Measurements from ENCODE around the gene SGMS1. TPM values are rescaled to one million over a fixed set of nuclear protein-coding genes. Genes with fewer than 3 reads are reported as not detected.
"Not testable (repeated sequence)": the region's sequence is repeated elsewhere in the genome, so short reads cannot be mapped to it uniquely, and the experiment has no call there.

Gene SGMS1
- total RNA-seq, 2 experiments from 2014 or later: 17.1 to 19.3 TPM

DNA sequence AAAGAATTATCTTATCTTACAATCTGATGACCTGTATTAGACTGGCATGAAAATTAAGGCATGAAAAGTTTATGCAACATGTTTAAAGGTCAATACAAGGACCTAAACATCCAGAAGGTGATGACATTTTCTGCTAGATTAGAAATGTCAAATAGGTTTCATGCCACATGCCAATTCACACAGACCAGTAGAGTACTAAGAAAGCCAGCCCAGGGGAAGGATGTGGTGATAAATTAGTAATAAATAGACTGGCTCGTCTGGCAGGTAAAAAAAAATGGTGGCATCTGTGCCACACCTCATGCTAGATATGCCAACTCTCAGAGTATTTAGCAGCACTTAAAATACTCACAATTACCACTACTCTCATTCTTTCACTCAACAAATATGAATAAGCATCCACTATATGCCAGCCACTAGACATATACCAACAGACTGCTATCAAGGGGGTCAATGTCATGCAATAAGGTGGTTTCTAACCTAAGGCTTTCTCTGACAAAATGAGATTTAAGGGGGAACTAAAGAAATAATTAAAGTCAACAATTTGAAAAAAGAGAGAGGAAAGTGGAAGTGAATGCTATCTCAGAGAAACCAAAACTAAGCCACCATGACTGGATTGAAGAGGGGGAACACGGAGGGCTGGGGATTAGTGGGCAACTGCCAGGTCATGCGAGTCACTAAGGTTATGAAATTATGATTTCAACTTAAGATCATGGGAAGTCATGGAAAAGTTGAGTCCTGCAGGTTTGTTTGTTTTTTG, 83.5 kb downstream of the SGMS1 start:
- peaks cover 2% of the 10 kb centered on the region for H3K9me3 Mint-ChIP-seq

DNA sequence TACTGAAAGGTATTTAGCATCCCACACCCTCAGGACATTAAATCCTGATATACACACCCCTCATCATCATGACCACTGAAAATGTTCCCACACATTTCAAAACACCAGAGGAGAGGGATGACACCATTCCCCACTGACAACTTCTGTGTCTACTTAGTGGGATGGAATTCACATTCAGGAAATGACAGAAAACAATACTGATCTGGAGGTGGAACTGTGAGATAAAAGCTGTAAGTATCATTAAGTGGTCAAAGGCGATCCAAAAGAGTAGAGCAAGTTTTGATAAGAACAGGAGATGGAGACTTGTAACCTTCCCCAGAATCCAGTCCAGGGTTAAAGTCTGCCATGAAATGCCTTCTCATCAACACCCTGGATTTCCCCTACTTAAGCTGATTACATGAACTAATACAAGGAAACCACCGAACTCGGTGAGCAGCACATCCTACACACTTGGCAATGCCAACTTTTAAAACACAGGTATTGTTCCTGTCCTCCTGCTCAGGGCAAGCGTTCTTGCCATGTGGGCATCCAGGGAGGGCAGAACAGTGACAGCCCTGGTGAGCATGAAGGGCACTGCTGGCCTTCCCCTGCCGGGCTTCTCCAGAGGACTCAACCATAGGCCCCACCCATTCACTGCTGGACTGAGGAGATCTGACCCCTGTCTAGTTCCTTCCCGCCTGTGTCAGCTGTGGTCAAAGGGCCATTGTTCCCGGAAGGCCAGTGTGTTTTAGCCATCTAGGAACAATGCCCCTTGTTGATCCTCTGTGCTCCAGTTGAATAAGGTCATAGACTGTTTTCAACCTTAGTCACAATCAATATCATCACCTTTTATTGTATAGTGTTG, 85.0 kb downstream of the SGMS1 start:
- ChIA-PET CTCF (interaction anchor here (0.6 to 1.3 kb wide), 2 partner anchors 85 to 154 kb away, joined by 3 read pairs; partner anchors contain the start of gene SGMS1), POLR2A (no interaction called here)
- DNase-seq: no peak
- H3K36me3 Mint-ChIP-seq (ENCODE audit: low read depth): peaks cover 6% of the 10 kb centered on the region
- no peaks in the 10 kb centered on the region for H3K27me3 Mint-ChIP-seq
- H3K27ac Mint-ChIP-seq: no peak overlapping the region
- peaks cover 2% of the 10 kb centered on the region for H3K9me3 Mint-ChIP-seq
- H3K4me1 Mint-ChIP-seq: peaks cover 52% of the 10 kb centered on the region
- H3K4me3 Mint-ChIP-seq: no peak overlapping the region

More for the DNA sequence above, 83.5 kb downstream of the SGMS1 start:
- CTCF ChIA-PET: interaction anchor here (1.2 kb wide), 1 partner anchor 12 kb away, joined by 3 read pairs; no protein-coding TSS in a partner anchor
- no peaks in the 10 kb centered on the region for H3K27me3 Mint-ChIP-seq
- POLR2A ChIA-PET: no interaction called here
- H3K4me1 Mint-ChIP-seq: peaks cover 66% of the 10 kb centered on the region
- peak overlapping the region; percentile 79 for H3K27ac Mint-ChIP-seq
- peak overlapping the region; percentile 14 for H3K4me3 Mint-ChIP-seq
- H3K36me3 Mint-ChIP-seq (ENCODE audit: low read depth): peaks cover 6% of the 10 kb centered on the region
- DNase-seq: peak; percentile 19

DNA sequence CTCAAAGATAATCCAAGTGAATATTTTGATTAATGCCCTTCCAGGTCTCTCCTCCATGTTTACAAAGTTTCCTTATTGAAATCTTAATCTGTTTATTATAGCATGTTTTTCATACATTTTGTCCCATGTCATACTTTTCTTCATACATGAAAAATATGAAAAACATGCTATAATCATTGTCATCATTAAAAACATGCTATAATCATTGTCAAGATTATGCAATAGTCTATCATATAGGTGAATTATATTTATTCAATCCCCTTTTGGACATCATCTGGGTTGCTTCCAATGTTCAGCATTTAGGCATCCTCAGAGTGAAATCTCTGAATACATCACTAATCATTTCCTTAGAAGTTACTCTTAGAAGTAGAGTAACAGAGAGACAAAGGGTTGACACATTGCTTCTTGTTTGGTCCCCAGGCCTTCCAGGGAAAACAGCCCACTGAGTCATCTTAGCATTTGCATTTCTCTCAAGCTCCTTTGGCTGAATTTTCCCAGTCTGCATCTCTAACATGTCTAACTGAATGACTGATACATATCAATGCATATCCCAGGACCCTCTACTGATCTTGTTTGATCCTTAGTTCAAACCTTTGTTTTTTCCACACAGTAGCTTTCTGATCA, 87.0 kb downstream of the SGMS1 start:
- Mint-ChIP-seq H3K4me1 (peaks cover 34% of the 10 kb centered on the region), H3K36me3 (ENCODE audit: low read depth) (peaks cover 6% of the 10 kb centered on the region), H3K27ac (no peak overlapping the region), H3K27me3 (no peaks in the 10 kb centered on the region), H3K9me3 (peaks cover 2% of the 10 kb centered on the region), H3K4me3 (no peak overlapping the region)
- POLR2A ChIA-PET: no interaction called here
- CTCF ChIA-PET: interaction anchor here (0.9 kb wide), 1 partner anchor 10 kb away, joined by 4 read pairs; no protein-coding TSS in a partner anchor
- no peak for DNase-seq

DNA sequence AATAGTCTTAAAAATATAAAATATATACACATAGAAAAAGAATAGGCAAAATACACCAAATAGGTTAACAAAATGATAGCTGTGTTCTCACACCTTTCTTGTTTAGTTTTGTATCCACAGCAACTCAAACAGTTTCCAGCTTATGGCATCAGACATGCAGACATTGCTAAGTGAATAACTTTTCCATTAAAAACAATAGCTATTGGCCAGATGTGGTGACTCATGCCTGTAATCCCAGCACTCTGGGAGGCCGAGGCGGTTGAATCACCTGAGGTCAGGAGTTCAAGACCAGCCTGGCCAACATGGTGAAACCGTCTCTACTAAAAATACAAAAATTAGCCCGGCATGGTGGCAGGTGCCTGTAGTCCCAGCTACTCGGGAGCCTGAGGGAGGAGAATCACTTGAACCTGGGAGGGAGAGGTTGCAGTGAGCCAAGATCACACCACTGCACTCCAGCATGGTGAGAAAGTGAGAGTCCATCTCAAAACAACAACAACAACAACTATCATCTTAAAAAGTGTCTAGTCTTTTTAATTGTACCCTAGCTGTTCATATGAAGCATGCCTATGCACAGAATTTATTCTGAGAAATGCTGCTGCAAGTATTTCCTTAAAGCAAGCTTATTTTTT, 88.9 kb downstream of the SGMS1 start:
- H3K9me3 Mint-ChIP-seq; H3K27me3 Mint-ChIP-seq; H3K4me3 Mint-ChIP-seq; H3K36me3 Mint-ChIP-seq (ENCODE audit: low read depth); POLR2A ChIA-PET; DNase-seq; H3K27ac Mint-ChIP-seq: not testable (repeated sequence)
- peaks cover 16% of the 10 kb centered on the region for H3K4me1 Mint-ChIP-seq
- CTCF ChIA-PET: interaction anchor here (1.2 to 1.5 kb wide), 3 partner anchors 9 to 22 kb away, joined by 5 to 7 read pairs (median 6); no protein-coding TSS in a partner anchor

DNA sequence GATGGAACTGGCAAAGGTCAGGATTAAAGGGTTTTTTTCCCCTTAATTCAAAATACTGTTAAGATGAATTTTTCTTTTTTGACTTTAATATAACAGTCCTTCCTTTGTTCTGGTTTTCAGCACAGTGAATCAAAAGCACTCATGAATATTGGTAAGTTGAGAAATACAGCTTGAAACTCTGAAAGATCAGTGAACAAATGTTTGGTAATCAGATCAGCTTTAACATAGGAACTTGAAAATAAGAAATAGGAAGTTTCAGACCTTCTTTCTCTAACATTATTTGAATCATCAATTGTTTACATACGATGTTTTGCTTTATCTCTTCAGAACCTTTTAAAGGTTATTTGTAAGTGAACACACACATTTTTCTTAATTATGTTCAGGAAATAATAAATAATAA, 90.5 kb downstream of the SGMS1 start:
- Mint-ChIP-seq H3K27me3 (no peaks in the 10 kb centered on the region), H3K9me3 (no peaks in the 10 kb centered on the region), H3K4me3 (no peak overlapping the region), H3K27ac (no peak overlapping the region), H3K36me3 (ENCODE audit: low read depth) (no peaks in the 10 kb centered on the region), H3K4me1 (no peaks in the 10 kb centered on the region)
- POLR2A ChIA-PET: no interaction called here
- CTCF ChIA-PET: interaction anchor here (0.6 to 1.5 kb wide), 3 partner anchors 12 to 74 kb away, joined by 3 to 4 read pairs (median 3); no protein-coding TSS in a partner anchor
- no peak for DNase-seq

DNA sequence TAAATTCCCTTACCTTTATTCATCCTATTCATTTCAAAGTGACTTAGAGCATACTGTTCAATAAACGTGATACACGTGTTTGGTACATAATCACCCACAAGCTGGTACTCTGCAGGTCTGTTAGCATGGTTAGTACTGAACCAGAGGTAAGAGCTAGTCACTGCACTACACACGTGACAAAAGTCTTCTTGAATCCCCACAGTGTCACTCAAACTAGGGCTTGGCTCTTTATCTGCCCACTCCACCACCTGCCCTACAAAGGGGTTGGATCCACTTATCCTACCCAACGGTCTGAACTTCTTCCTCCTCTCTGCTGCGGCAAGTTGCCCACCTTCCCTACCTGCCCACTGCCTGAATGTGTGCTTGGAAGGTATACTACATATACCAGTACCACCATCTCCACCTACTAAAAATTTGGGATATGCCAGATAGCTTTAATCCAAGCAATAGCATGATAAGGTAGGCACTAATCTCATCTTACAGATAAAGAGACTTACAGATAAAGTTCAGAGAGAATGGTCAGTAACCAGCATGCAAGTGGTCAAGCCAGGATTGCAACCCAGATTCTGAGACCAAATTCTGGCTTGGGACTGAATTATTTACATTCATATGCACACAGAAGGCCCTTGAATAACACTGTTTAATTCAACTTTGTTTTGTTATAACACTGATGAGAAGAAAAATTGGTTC, 92.2 kb downstream of the SGMS1 start:
- ChIA-PET POLR2A (no interaction called here), CTCF (interaction anchor here (0.6 to 2.0 kb wide), 3 partner anchors 18 to 205 kb away, joined by 3 to 7 read pairs (median 3); no protein-coding TSS in a partner anchor)
- DNase-seq: no peak
- Mint-ChIP-seq H3K36me3 (ENCODE audit: low read depth) (no peaks in the 10 kb centered on the region), H3K4me3 (no peak overlapping the region), H3K27ac (no peak overlapping the region), H3K4me1 (peaks cover 3% of the 10 kb centered on the region), H3K9me3 (no peaks in the 10 kb centered on the region), H3K27me3 (no peaks in the 10 kb centered on the region)

DNA sequence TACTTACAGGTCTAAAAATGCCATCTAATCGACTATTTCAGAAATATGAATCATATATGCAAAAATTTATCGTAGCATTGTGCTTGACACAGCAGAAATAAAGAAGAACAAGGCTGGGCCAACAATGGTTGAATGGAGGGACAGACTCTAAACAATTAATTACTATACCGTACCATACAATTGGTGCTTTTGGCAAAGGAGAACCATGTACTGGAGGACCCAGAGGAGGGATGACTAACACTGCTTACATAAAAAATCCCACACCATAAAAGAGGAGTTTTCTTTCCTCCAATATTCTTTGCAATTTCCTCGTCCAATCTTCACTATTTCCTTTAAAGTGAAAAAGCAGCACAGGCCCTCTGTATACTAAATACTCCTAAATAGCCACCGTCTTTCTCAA, 94.1 kb downstream of the SGMS1 start:
- DNase-seq: no peak
- ChIA-PET CTCF (interaction anchor here (2.0 kb wide), 1 partner anchor 16 kb away, joined by 7 read pairs; no protein-coding TSS in a partner anchor), POLR2A (no interaction called here)
- H3K9me3 Mint-ChIP-seq: no peaks in the 10 kb centered on the region
- peaks cover 3% of the 10 kb centered on the region for H3K4me1 Mint-ChIP-seq
- H3K27me3 Mint-ChIP-seq: no peaks in the 10 kb centered on the region
- H3K36me3 Mint-ChIP-seq (ENCODE audit: low read depth): peaks cover 9% of the 10 kb centered on the region
- no peak overlapping the region for H3K27ac Mint-ChIP-seq
- no peak overlapping the region for H3K4me3 Mint-ChIP-seq

DNA sequence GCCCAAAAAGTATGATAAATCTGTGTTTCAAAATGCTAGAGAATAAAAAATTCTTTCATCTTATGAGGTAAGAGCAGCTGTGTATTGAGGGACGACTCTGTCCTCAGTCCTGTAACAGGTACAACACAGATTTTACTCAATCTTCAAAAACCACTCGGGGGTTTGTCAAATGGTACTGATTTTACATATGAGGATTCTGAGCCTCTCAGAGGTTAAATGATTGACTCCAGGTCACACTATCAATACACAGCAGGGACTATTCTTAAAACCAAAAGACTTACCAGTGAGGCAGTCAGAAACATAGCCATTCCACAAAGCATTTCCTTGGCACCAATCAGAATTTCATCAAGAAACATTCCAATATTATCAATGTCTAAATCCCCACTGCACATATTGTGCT, 95.5 kb downstream of the SGMS1 start:
- Mint-ChIP-seq H3K36me3 (ENCODE audit: low read depth) (peaks cover 9% of the 10 kb centered on the region), H3K4me1 (peaks cover 3% of the 10 kb centered on the region), H3K27me3 (no peaks in the 10 kb centered on the region), H3K27ac (no peak overlapping the region), H3K9me3 (no peaks in the 10 kb centered on the region), H3K4me3 (no peak overlapping the region)
- DNase-seq: no peak
- CTCF ChIA-PET: no interaction called here
- POLR2A ChIA-PET: no interaction called here

DNA sequence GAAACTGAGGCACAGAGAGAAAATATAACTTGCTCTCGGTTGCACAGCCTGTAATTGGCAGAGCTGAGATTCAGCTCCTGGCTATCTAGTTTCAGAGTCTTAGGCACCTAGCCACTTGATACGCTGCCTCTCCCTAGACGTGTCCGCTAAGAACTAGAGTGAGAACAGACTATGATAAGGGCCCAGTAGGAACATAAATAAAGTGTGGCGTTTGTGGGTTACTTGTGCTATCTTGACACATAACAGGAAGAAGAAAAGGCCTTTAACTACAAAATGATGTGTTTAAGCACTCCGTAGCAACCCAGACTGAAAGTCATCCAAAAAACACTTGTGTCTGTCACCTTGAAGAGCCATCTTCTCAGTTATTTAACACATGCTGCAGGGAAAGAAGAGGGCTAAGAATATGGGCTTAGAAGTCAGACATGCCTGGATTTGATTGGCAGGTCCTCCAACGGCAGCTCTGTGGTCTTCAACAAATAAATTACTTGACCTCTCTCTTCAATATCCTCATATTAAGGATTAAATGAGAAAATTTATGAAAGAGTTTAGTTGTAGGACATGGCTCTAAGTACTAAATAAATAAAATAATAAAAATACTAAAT, 96.2 kb downstream of the SGMS1 start:
- Mint-ChIP-seq H3K27ac (no peak overlapping the region), H3K27me3 (no peaks in the 10 kb centered on the region), H3K9me3 (no peaks in the 10 kb centered on the region), H3K36me3 (ENCODE audit: low read depth) (peaks cover 9% of the 10 kb centered on the region), H3K4me1 (peaks cover 8% of the 10 kb centered on the region), H3K4me3 (no peak overlapping the region)
- CTCF ChIA-PET: interaction anchor here (1.8 kb wide), 1 partner anchor 14 kb away, joined by 6 read pairs; no protein-coding TSS in a partner anchor
- DNase-seq: no peak
- POLR2A ChIA-PET: interaction anchor here (0.6 kb wide), 1 partner anchor 129 kb away, joined by 3 read pairs; no protein-coding TSS in a partner anchor

DNA sequence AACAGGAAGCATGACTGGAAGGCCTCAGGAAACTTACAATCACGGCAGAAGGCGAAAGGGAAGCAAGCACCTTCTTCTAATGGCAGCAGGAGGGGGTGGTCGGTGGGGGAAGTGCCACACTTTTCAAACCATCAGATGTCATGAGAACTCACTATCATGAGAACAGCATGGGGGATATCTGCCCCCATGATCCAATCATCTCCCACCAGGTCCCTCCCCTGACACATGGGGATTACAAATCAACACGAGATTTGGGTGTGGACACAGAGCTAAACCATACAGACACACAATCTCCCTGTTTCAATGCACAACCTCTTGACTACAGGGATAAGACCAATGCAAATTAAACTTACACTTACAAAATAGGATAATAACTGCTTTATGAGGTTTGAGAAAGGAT, 97.6 kb downstream of the SGMS1 start:
- Mint-ChIP-seq H3K4me3 (no peak overlapping the region), H3K27ac (no peak overlapping the region), H3K4me1 (peaks cover 8% of the 10 kb centered on the region), H3K9me3 (no peaks in the 10 kb centered on the region), H3K36me3 (ENCODE audit: low read depth) (peaks cover 9% of the 10 kb centered on the region), H3K27me3 (no peaks in the 10 kb centered on the region)
- no peak for DNase-seq
- ChIA-PET POLR2A (no interaction called here), CTCF (interaction anchor here (0.8 to 1.8 kb wide), 4 partner anchors 9 to 13 kb away, joined by 4 to 6 read pairs (median 5); no protein-coding TSS in a partner anchor)

DNA sequence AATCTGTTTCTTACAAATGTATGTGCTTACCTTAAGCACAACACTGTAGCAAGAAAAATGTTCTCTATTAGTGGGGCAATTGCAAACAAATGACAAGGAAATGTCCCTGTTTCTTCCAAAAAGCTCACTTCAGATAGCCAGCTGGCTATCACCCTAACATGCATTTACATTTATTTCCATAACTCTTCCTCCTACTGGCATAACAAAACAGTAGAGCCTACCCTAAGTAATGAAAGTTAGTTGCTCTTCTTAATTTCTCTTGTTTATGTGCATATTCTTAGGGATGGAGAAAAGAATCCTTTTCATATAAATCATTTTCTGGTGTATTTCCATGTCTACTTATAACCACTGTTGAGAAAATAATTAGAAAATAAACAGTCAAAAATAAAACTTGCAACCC, 100.4 kb downstream of the SGMS1 start:
- Mint-ChIP-seq H3K36me3 (ENCODE audit: low read depth) (peaks cover 9% of the 10 kb centered on the region), H3K9me3 (no peaks in the 10 kb centered on the region), H3K4me3 (no peak overlapping the region), H3K4me1 (peaks cover 8% of the 10 kb centered on the region), H3K27ac (no peak overlapping the region), H3K27me3 (no peaks in the 10 kb centered on the region)
- CTCF ChIA-PET: interaction anchor here (1.2 kb wide), 1 partner anchor 10 kb away, joined by 3 read pairs; no protein-coding TSS in a partner anchor
- POLR2A ChIA-PET: no interaction called here
- no peak for DNase-seq
